DMS79 treated with DMSO at 0.1 percent for 48 hours (cell line): ENCODE results near the gene ADPRS.

Experiments used
- DNase-seq: peaks from one replicate; lab custom pipeline; 2025; lab: John Stamatoyannopoulos, UW

The ADPRS gene

DNA sequence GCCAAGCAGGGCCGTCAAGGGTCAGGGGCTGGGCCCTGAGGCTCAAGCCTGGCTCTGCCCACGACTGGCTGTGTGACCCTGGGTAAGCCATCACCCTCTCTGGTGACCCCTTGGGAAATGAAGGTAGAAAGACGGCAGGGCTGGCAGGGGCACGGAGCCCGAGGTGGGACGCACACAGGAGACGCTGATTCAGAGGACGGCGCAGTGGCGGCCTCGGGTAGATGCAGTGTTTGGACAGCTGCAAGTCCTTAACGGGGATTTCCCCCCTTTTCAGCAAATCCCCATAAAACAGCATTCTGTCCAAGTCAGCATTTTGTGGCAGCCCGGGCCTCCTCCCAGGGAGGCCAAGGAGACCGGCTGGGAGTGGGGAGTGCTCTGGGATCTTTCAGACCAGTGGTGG is 19.6 kb downstream of the ADPRS start:
- no peak for DNase-seq

DNA sequence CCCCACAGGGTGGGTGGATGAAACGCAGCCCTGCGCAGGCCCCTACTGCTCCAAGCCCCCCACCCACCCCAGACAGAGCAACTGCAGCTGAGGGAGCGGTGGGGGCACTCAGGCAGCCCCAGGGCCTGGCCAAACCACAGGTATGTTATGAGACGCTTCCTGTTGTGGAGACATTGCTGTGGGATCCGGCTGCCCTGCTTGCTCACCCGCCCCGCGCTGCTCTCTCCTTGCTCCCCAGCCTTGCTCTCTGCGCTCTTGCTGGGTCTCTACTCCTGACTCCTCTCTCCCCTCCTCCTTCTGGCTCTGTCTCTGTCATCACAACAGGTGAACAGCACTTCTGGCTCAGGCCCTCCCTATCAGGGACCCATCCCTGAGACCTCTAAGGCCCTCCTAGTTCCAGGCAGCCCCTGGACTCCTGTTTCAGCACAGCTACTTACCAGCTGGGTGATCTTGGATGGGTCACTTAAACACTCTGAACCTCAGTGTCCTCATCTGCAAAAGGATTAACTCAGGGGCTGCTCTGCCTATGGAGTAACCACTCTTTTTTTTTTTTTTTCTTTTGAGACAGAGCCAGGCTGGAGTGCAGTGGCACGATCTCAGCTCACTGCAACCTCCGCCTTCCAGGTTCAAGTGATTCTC is 20.5 kb downstream of the ADPRS start:
- DNase-seq: no peak

DNA sequence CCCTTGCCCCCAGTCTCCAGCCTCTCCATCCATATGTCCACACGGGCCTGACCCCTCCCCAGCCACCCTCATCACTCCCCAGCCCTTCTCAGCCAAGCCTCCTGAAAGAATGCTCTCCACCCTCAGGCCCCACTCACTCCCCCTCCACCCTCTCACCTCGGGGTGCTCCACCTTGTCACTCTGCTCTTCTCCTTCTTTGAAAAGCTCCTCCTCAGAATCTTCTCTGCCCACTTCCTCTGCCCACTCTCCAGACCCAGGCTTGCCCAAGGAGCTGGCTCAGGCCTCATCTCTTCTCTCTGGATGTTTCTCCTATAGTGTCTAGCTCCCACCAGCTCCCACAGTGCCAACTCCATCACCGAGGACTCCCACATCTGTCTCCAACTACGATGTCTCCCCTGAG is 22.5 kb downstream of the ADPRS start:
- DNase-seq: no peak

DNA sequence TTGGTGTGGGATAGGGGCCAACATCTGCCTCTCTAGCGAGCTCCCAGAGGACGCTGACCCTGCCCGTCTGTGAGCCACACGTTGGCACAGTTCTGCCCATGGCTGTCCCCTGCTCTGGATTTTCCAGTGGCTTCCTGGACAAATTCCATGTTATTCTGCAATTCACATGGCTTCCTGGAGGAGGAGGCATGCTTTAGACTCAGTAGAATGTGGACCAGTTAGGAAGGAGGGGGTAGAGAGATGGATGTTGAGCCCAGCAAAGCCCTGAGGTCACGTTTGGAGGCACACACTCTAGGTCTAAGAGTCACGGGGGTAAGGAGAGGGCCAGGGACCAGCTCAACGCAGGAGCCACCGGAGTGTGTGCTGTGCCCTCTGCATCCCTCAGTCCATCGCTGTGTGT is 24.1 kb downstream of the ADPRS start:
- no peak for DNase-seq

DNA sequence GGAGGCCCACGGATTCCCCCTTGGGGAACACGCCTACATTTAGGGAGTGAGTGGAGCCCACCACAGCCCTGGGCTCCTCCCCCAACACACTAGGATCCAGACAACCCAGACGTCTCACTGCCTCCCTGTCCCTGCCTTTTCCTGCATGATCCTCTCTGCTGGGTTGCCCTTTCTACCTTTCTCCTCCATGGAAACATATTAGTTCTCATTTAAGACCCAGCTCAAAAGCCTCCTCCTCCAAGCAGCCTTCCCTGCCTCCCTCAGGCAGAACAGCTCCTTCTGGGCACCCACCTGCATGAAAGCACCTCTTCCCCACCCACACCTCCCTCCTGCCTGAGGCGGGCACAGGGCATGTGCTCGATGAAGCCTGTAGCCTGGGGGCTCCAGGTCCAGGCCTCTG is 25.7 kb downstream of the ADPRS start:
- DNase-seq: no peak

DNA sequence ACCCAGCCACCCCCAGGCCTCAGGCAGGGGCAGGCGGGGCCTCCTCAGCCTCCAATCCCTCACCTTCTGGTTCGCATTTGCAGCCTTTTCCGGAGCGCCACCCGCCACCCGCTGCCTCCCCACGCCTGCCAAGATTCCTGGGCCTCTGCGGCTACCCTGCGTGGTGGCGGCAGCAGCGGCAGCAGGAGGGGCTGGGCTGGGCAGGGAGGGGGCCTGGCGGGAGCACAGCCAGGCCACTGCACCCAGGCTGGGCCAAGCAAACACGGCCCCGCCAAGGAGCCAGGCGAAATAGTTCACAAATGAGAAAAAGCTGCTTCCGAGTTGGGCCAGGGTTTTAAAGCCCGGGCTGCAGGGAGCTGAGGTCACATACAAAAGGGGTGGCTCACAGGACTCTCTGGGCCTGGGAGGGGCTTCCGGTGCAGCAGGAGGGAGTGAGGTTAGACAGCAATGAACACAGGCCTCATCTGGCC is 26.5 kb downstream of the ADPRS start:
- no peak for DNase-seq

DNA sequence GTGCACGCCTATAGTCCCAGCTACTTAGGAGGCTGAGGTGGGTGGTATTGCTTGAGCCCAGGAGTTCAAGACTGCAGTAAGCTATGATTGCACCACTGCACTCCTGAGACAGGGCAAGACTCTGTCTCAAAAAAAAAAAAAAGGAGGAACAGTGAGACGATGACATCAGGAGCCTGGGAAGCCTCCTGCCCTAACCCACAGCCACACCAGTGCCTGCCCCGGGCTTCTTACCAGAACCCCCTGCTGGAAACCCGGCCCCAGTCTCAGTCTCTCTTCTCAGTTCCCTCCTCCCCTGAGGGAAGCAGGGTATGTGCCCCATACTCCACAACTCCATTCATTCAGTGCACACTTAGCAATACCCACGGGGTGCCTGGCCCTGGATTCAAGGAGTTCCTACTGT is 27.2 kb downstream of the ADPRS start:
- no peak for DNase-seq

DNA sequence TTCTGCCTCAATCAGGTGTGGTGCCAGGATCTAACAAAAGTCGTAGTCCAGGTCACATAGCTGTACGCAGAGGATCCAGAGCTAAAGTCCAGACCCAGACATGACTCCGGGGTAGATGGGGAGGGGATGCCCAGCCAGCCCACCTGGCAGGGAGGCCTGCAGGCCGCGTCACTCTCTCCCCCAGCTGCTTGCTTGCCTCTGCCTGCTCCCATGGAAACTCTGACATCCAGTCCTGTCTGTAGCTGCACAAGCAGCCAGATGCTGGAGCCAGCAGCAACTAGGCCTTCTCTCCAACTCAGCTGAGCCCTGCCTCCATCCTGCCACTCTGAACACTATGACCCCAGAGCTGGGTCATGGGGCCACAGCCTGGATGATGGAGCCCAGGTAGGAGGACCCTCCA is 28.2 kb downstream of the ADPRS start:
- no peak for DNase-seq

DNA sequence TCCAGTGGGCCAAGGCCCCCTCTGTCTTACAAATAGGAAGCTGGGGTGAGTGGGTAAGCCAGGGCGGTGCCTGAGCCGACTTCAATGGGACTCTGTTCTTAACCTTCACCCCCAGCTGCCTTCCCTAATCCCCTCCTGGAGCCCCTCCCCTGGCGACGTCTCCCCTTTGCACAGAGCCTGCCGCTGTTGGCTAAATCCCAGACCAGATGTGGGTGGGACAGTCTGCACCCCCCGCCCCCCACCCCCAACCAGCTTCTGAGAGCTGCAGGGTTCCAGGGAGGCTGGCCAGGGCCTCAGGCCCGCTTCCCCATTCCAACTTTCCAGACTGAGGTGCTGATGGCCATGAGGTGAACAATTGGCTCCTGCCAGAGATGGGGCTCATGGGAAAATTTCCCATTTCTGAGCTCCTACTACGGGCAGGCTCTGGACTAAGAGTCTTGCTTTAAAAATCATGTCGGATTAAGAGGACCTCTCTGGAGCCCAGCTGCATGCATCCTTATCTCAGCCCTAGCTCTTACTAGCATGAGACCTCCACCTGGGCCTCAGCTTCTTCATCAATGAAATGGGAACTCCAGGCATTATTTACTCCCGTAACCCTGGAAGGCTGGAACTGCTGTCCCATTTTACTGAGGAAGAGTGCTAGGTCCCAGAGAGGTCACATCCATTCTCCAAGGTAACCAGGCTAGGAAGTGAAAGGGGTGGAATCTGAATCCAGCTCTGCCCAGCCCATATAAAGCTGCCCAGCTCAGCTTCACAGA is 29.9 kb downstream of the ADPRS start:
- DNase-seq: no peak

DNA sequence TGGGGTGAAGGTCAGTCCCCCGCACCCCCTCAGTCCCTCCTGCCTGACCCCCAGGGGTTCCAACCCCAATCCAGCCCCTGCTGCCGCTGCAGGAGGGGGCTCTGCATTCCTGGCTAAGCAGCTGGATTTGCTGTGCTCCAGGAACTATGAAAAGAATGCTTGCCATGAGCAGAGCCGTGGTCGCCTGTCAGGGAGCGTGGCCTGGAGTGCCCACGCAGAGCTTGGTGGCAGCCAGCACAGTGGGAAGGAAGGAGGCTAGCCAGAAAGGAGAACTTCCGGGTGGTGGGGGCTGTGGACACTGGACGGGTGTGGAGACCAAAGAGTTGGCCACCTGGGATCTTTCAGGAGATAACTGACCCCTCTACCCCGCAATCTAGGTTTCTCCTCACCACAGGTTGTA is 30.8 kb downstream of the ADPRS start:
- DNase-seq: no peak

DNA sequence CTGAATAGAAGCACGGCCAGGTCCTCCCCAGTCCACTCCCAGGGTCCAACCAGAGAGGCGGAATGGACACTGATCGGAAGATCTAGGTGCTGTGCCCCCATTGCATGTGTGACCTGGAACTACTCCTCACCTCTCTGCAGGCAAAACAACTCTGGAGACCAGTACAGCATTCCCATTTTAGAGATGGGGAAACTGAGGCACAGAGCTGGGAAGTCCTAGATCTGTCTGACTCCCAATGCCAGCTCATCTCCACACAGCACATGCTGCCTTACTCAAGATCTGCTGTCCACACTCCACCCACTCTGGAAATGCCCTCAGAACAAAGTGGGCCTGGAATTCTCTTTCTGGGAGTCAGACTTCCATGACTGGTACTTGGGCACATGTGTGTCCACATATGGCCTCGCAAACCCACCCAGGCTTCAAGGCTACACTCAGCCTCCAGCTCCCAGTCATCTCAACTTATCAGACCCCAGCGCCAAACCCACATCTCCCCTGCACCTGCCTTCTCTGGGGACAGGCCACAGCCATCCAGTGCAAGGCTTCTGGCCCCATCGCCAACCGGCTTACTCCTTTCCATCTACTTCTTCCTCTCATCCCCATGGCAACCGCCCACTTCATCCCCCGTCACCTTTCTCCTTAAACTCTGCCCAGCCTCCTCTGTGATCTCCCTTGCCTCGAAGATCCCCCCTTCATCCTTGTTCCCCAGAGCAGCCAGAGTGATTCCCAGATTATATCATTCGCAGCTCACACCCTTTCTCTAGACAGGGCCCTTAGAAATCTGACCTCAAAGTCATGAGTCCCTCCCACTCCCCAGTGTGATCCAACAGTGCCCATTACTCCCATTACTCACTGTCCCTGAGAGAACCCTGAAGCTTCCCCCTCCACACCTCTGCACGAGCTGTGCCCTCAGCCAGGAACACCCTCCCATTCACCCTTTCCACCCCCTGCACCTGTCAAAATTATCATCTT is 33.7 kb downstream of the ADPRS start:
- DNase-seq: no peak

DNA sequence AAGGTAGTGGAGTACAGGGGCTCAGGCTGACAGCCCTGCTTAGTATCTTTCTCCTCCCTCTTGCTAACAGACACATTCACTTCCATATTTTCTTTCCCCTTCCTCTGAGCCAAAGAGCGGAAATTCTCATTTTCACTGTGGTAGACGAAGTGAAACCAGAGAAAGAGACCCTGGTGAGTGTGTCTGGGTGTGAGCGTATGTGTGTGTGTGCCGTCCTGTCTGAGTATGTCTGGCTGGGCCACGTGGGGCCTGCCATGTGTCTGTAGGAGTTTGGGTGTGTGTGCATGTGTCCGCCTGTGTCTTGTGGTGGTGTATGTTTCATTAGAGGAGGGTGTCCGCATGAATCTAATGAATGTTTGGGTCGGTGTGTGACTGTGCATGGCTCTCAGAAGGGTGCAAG is 34.7 kb downstream of the ADPRS start:
- no peak for DNase-seq

DNA sequence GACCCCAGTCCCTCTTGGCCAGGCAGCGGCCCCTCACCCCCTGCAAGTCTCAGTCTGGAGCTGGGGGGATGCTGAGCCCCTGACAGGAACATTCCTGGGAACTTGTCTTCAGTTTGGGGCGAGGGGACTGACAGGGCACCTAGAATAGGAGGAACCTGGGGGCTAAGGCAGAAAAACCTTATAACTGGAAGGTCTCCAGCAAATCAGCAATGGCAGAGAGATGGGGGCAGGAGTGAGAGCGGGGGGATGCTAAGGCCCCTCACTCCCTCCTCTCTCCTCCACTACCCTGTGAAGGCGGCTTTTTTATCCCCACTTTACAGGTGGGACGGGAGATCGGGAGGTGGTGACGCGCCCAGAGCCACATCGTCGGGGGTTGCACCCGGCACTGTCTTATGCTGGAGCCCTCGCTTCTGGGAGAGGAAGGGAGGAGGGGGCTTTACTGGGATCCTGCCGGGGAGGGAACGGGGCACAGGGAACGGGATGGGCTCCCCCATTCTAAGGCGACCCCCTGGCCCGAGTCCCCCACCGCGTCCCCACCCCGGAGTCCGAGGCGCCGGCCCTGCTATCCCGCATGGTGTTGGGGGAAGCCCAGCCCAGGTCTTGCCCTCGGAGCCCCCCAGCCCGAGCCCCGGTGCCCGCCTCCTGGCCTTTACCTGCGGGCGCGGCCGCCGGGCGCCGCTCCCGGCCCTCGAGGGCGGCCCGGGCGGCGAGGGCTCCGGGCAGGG is 35.9 kb downstream of the ADPRS start:
- DNase-seq: no peak

DNA sequence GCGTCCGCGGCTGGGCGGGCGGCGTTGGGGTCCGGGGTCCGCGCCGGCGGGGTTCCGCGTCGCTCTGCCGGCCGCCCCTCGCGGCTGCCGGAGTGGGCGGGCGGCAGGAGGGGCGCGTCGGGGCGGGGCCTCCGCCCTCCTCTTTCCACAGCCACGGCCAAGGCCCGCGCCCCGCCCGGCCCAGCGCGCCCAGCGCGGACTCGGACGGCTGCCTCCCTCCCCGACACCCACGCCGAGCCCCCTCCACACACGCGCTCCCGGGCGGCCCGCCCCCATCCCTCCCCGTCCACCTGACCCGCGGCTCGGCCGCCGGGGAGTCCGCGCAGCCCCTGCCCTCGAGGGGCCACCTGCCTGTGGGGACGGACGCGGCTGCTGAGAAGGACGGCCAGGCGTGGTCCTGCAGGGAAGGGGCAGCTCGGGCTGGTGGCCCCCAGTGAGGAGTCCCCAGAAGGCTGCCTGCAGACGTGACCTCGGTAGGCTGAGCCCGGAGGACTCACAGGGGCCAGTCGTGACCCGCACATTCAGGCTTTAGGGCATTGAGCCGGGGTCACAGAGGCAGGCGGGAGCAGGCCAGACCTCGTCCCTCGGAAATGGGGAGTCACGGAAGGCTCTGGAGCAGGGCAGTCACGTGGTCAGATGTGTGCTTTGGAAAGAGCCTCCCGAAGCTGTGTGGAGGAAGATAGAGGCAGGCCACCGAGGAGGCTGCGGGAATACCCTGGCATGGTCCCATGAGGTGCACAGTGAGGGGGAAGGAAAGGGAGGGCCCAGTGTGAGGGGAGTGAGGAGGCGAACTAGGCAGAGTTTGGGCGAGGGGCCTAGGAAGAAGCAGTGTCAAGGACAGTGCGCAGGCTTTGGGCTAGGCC is 36.7 kb downstream of the ADPRS start, which contains the start of gene COL8A2:
Gene COL8A2 (minus strand): TSS at position 94 of the 863 bp plus-strand sequence. CDS start 24,980 bp downstream, outside the sequence.
- no peak for DNase-seq

DNA sequence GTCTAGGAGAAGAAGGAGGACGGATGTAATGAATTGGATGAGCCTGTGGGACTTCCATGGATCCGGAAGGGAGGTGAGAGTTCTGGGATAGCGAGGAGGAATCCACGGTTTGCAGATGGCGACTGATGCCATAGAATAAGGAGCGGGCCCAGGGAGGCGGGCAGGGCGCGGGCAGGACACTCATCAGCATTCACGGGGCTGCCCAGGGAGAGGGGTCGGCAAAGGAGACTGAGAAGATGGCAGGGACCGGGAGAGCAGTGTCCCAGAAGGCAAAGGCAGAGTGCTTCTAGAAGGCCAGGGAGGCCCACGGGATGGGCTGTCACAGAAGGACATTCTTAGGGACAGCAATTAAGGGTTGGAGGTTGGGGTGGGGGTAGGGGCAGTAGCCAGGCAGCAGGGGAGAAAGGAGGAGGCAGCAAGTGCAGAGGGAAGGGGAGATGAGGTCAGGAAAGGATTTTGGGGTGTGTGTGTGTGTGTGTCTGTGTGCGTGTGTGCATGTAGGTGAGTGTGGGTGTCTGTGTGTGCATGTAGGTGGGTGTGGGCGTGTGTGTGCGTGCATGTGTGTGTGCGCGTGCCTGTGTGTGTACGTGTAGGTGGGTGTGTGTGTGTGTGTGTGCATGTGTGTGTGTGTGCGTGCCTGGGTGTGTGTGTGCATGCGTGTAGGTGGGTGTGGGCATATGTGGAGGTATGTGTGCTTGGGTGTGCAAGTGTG is 37.5 kb downstream of the ADPRS start:
- no peak for DNase-seq

DNA sequence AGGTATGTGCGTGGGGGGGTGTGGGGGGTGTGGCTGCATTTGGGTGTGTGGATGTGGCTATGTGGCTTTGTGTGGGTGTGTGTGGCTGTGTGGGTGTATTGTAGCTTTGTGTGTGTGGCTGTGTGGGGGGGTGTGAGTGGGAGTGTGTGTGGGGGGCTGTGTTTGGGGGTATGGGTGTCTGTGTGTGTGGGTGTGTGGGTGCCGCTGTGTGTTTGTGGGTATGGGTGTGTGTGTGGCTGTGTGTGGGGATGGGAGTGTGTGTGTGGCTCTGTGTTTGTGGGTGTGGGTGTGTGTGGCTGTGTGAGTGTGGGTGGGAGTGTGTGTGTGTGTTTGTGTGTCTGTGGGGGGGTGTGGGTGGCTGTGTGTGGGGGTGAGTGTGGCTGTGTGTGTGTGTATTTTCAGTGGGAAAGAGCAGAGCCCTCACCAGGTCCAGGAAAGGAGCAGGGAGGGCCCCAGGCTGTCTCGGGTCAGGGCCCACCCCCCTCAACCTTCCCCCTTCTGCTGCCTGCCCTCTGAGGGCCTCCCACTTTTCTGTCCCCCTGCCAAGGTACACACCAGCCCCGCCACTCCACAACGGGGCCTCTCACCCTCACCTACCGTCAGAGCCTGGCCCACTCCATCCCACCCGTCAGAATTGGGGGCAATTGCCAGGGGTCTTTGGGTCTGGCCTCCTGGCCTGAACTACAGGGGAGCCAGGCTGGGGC is 38.3 kb downstream of the ADPRS start:
- no peak for DNase-seq

DNA sequence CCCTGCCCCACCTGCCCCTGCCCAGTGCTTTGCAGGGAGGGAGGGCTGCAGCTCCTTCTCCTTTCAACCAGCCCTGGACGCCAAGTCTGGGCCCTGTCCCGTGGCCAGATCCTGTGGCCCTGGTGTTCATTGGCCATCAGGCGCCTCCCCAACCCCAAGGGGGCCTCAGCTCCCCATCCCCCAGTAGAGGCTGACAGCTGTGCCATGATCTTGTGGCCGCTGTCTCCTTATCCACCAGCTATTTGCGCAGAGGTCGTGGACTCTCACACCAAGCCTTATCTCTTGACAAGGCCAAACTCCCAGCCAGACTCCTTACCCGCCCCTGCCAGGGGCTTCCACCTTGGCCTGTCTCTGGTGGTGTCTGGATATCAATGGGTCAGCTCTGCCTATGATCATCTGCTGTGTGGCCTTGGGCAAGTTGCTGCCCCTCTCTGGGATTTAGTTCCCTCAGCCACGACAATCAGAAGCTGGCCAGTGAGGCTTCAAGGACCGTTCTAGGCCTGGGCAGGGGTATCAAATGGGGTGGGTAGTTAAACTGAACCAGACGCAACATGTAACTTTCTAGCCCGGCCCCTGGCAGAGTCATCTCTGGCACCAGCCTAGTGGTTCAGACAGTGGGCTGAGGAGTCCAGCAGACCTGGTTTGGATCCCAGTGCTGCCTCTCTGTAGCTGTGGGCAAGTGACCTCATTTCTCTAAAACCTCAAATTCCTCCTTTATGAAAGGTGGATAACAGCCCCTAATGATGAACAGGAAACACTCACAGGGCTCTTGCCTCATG is 39.6 kb downstream of the ADPRS start:
- DNase-seq: no peak

DNA sequence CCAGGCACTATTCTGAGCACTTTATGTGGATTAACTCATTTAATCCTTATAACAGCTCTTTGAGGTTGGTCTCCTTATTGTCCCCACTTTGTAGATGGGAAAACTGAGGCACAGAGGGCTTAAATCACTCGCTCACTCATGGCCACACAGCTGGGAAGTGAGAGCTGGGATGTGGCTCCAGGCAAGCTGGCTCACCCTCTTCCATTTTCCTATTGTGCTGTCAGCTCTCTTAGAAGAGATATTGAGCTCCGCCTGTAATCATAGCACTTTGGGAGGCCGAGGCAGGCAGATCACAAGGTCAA is 40.2 kb downstream of the ADPRS start:
- no peak for DNase-seq

DNA sequence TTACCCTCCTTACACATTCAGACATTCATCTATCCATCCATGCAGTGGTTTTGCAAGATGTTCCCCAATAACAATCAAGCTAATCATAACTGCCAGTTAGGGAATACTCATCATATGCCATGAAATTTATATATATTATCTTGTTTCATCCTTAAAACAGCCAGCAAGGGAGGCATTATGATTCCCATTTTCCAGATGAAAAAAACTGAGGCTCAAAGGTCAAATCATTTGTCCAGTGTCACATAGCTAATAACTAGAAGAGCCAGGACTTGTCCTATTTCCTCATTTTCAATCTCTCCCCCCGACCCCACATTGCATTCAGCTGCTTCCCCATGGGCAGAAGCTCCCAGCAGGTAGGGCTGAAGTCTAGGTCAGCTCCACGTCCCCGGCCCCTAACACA is 43.3 kb downstream of the ADPRS start:
- DNase-seq: no peak
